MM.1S (cell line): ENCODE results near the gene PAXX.

ENCODE experiments used
- DNase-seq: peaks from one replicate; pipeline ENCODE4 v3.0.0-alpha.2; 2015
- H2AFZ ChIP-seq: fragments of 300-600 bp; sonication (generic); 2 replicates; pipeline ENCODE4 v1.6.0; 2016; ENCODE audit warnings: antibody characterized with exemption, low read length
- H3F3A ChIP-seq: fragments of 300-600 bp; sonication (generic); 2 replicates; pipeline ENCODE4 v1.6.1; 2016; ENCODE audit warnings: mild to moderate bottlenecking, antibody characterized with exemption, low read length, moderate library complexity, mixed read lengths; ENCODE audit not compliant: insufficient read depth
- H3K27ac ChIP-seq: fragments of 300-600 bp; sonication (generic); 2 replicates; pipeline ENCODE4 v1.5.1; 2016; ENCODE audit warnings: mild to moderate bottlenecking, low read length
- H3K27me3 ChIP-seq: fragments of 300-600 bp; sonication (generic); replicated peaks from 2 replicates; pipeline ENCODE4 v1.6.0; 2016; ENCODE audit warnings: low read length; ENCODE audit not compliant: insufficient read depth
- H3K36me3 ChIP-seq: fragments of 300-600 bp; sonication (generic); replicated peaks from 2 replicates; pipeline ENCODE4 v1.6.1; 2016; ENCODE audit warnings: mild to moderate bottlenecking, low read length, mixed read lengths; ENCODE audit not compliant: insufficient read depth
- H3K4me1 ChIP-seq: fragments of 300-600 bp; sonication (generic); 2 replicates; pipeline ENCODE4 v1.6.1; 2016; ENCODE audit warnings: low read length, mixed read lengths
- H3K4me2 ChIP-seq: fragments of 300-600 bp; sonication (generic); 2 replicates; pipeline ENCODE4 v1.6.0; 2016; ENCODE audit warnings: low read depth, low read length
- H3K4me3 ChIP-seq: fragments of 300-600 bp; sonication (generic); 2 replicates; pipeline ENCODE4 v1.5.1; 2016; ENCODE audit warnings: low read length, mixed read lengths
- H3K79me2 ChIP-seq: fragments of 300-600 bp; sonication (generic); 2 replicates; pipeline ENCODE4 v1.6.1; 2016; ENCODE audit warnings: mixed run types, low read length, mixed read lengths
- H3K9ac ChIP-seq: fragments of 300-600 bp; sonication (generic); 2 replicates; pipeline ENCODE4 v1.6.1; 2016; ENCODE audit warnings: low read length, mixed read lengths
- H3K9me2 ChIP-seq: fragments of 300-600 bp; sonication (generic); replicated peaks from 2 replicates; pipeline ENCODE4 v1.6.1; 2016; ENCODE audit warnings: mild to moderate bottlenecking, low read length, mixed read lengths; ENCODE audit not compliant: insufficient read depth
- H3K9me3 ChIP-seq: fragments of 300-600 bp; sonication (generic); replicated peaks from 2 replicates; pipeline ENCODE4 v1.6.1; 2016; ENCODE audit warnings: mild to moderate bottlenecking, low read length, mixed read lengths; ENCODE audit not compliant: insufficient read depth
- H4K20me1 ChIP-seq: fragments of 300-600 bp; sonication (generic); 2 replicates; pipeline ENCODE4 v1.6.1; 2016; ENCODE audit warnings: mild to moderate bottlenecking, low read length, moderate library complexity, mixed read lengths; ENCODE audit not compliant: insufficient read depth
- CTCF ChIP-seq: fragments of 300-600 bp; sonication (generic); IDR thresholded peaks from 2 replicates; pipeline ENCODE4 v1.5.1; 2016; ENCODE audit warnings: antibody characterized with exemption, low read length, mixed read lengths
- EZH2 ChIP-seq: fragments of 300-600 bp; sonication (generic); optimal IDR thresholded peaks from 2 replicates; pipeline ENCODE3; 2017; ENCODE audit warnings: low read depth, mild to moderate bottlenecking, antibody characterized with exemption, low read length, mixed read lengths
- EZH2phosphoT487 ChIP-seq: fragments of 300-600 bp; sonication (generic); IDR thresholded peaks from 2 replicates; pipeline ENCODE4 v1.6.1; 2018; ENCODE audit warnings: antibody characterized with exemption, low read length

The PAXX gene

DNA sequence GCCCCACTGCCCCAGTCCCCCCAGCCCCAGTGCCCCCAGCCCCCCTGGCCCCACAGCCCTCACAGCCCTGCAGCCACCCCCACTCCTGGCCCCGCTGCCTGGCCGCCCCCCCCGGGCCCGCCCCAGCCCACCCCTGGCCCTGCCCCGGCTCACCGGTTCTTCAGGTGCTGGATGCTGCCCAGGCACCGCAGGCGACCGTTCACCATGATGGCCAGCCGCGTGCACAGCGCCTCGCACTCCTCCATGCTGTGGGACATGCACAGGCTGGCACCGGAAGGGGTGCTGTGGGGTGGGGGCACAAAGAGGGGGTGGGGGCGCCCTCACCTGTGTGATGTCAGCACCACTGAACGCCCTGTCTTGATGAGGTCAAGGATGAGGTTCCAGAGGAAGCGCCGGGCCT, 17.0 kb downstream of the PAXX start:
- H3K9me2 ChIP-seq = no peaks in the 10 kb centered on the region
- H3F3A ChIP-seq = no peaks in the 10 kb centered on the region
- peaks cover 41% of the 10 kb centered on the region for H3K27me3 ChIP-seq
- no peak overlapping the region for H3K9ac ChIP-seq
- no peak overlapping the region for H3K27ac ChIP-seq
- no peaks in the 10 kb centered on the region for H3K9me3 ChIP-seq
- TF ChIP-seq EZH2phosphoT487 (no peak), EZH2 (no peak)
- DNase-seq = no peak
- H2AFZ ChIP-seq = no peak overlapping the region
- H3K4me3 ChIP-seq = no peak overlapping the region
- no peak overlapping the region for H3K4me2 ChIP-seq
- H3K79me2 ChIP-seq = no peaks in the 10 kb centered on the region
- no peaks in the 10 kb centered on the region for H3K36me3 ChIP-seq
- H4K20me1 ChIP-seq = no peaks in the 10 kb centered on the region
- no peaks in the 10 kb centered on the region for H3K4me1 ChIP-seq

DNA sequence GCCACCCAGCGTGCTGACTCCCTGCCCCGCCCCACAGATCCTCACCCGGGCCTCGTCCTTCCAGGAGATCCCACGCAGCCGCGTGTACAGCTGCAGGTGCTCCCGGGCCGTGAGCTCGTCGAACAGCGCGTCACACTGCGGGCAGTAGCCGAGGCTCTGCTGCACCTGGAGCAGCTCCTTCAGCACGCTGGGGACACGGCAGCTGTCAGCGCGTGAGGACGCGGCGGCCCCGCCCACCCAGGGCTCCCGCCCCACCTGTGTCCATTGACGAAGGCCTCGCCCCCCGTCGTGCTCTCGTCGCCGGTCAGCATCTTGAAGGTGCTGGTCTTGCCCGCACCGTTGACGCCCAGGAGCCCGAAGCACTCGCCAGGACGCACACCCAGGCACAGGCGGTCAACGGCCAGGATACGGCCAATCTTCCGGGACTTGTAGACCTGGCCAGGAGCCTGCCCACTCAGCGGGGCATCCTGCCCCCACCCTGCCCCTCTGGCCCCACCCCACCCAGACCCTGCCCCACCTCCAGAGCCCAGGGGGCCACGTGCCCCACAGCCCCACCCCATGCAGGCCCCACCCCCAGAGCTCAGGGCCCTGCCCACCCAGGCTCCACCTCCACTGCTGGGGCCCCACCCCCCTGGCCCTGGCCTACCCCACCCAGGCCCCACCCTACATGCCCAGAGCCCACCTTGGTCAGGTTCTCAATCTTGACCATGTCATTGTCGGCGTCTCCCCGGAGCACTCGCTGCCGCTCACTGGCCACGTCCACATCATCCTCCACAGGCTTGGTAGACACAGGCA, 17.9 kb downstream of the PAXX start:
- peaks cover 48% of the 10 kb centered on the region for H3K27me3 ChIP-seq
- no peak for DNase-seq
- H3K9me2 ChIP-seq = no peaks in the 10 kb centered on the region

GRCh38 chr9:137011156-137011555, 18.9 kb downstream of the PAXX start:
- Histone ChIP-seq H3K27me3 (peaks cover 46% of the 10 kb centered on the region), H3K4me1 (no peaks in the 10 kb centered on the region), H3K4me2 (no peak overlapping the region), H3F3A (no peaks in the 10 kb centered on the region), H3K4me3 (no peak overlapping the region), H3K9ac (no peak overlapping the region), H3K79me2 (no peaks in the 10 kb centered on the region), H3K27ac (no peak overlapping the region), H2AFZ (no peak overlapping the region), H3K9me3 (no peaks in the 10 kb centered on the region), H3K36me3 (no peaks in the 10 kb centered on the region), H3K9me2 (no peaks in the 10 kb centered on the region), H4K20me1 (no peaks in the 10 kb centered on the region)
- TF ChIP-seq EZH2 (no peak), EZH2phosphoT487 (no peak), CTCF (no peak)
- DNase-seq = no peak

More for the DNA sequence above, 17.9 kb downstream of the PAXX start:
- no peak for TF ChIP-seq EZH2
- no peak for TF ChIP-seq EZH2phosphoT487
- no peak for TF ChIP-seq CTCF
- Histone ChIP-seq H3K4me2 (no peak overlapping the region), H3K79me2 (no peaks in the 10 kb centered on the region), H2AFZ (no peak overlapping the region), H3K4me1 (no peaks in the 10 kb centered on the region), H3K4me3 (no peak overlapping the region), H3F3A (no peaks in the 10 kb centered on the region), H3K9ac (no peak overlapping the region), H3K36me3 (no peaks in the 10 kb centered on the region), H4K20me1 (no peaks in the 10 kb centered on the region), H3K27ac (no peak overlapping the region), H3K9me3 (no peaks in the 10 kb centered on the region)
